H1 (cell line): ENCODE data around the gene ISG20L2. TPM values are rescaled to one million over a fixed set of nuclear protein-coding genes. Genes with fewer than 3 reads are reported as not detected.

Experiments used
- KDM4A ChIP-seq: IDR thresholded peaks from one replicate; pipeline ENCODE4 v1.7.1; 2012; ENCODE audit warnings: low read depth, mild to moderate bottlenecking, moderate library complexity, low read length, inconsistent platforms; ENCODE audit not compliant: severe bottlenecking
- TBP ChIP-seq: IDR thresholded peaks from 2 replicates; pipeline ENCODE4 v1.6.1; 2011; ENCODE audit warnings: low read depth, low read length, improper control_type of control experiment
- TCF12 ChIP-seq: IDR thresholded peaks from 2 replicates; pipeline ENCODE4 v1.6.1; 2011; ENCODE audit warnings: low read depth, mild to moderate bottlenecking, low read length
- polyA plus RNA-seq, 7 experiments: library from polyadenylated mRNA; depleted of rRNA in 3 of 7; stranded (reverse) in 5 of 7; unstranded in 2 of 7; fragments of >200 nt in 5 of 7; fragments of 200-250 nt in 2 of 7; gene quantifications; 1 replicate in 5 of 7; 2 replicates in 1 of 7; 4 replicates in 1 of 7; pipeline versions ENCODE4 v1.2.1 to v1.2.3, GENCODE V29; 2011 to 2013; ENCODE audit warnings: missing spikeins in 2 of 7, mixed read lengths in 2 of 7
- total RNA-seq: library from RNA; stranded (reverse); fragmentation: NEBNext Ultra II Directional; extraction: Animal tissue kit (Norgen Biotek cat#: 25700); gene quantifications from 2 replicates; pipeline ENCODE4 v1.2.1, GENCODE V29; 2021
- TF ChIP-seq, protein P1 (sequence below): IDR thresholded peaks from 2 replicates; pipeline ENCODE4 v1.6.1; 2012; ENCODE audit warnings: inconsistent platforms

Gene ISG20L2
- total and polyA plus RNA-seq, 2 of the 8 experiments (the other 6 are each of a cell fraction or from before 2014, with no cell fraction given), result 47.5 to 53.0 TPM

DNA sequence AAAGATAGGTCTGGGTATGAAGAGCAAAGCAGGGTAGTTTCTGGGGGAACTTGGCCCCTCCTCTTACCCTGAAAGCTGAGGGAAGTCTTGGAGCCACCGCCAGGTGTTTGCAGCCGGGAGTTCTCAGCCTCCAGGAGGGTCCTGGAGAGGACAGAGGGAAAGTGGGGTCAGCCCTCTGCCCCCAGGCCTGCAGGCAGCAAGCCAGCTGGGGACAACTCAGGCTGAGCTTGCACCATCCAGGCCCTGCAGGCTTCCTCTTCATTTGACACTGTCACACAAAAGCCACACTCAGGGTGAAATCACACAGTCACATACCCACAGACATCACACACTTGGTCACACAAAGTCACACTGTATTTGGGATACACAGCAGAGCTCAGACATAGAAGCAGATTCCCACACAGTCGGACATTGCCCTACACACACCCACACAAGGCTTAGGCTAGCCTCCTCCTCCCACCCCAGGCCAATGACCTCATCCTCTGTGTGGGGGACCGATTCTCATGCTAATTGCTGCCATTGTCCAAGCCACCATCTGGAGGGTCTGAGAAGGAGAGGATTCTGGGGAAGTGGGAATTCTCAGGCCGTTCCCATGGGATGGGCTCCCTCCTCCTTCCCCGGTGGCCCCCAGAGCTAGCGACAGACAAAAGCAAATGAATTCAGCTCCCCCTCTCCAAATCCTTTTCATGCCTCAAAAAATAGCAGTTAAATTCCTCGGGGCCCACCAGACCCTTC, 55.0 kb downstream of the ISG20L2 start (continued):
- TF ChIP-seq, protein P1, sequence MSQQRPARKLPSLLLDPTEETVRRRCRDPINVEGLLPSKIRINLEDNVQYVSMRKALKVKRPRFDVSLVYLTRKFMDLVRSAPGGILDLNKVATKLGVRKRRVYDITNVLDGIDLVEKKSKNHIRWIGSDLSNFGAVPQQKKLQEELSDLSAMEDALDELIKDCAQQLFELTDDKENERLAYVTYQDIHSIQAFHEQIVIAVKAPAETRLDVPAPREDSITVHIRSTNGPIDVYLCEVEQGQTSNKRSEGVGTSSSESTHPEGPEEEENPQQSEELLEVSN, result 0 out of 2 replicates have a peak, but pooled peaks have one; percentile 35
- no peak; the same call in 1 of the 2 replicates for TF ChIP-seq TBP
- TF ChIP-seq KDM4A, result no peak
- TF ChIP-seq TCF12, result peak; percentile 95

Other genes starting within 250 kb of the ISG20L2 start
- gene MEF2D, start 228.0 kb downstream of the ISG20L2 start, total RNA-seq, result 17.3 and 19.5 TPM in 2 replicates
- gene MEF2D, start 228.0 kb downstream of the ISG20L2 start, polyA plus RNA-seq (2011; rRNA removed), result 20.3 and 44.4 TPM in 2 replicates
- 20.9 and 22.3 TPM in 2 replicates for gene IQGAP3, start 156.2 kb downstream of the ISG20L2 start, total RNA-seq
- gene IQGAP3, start 156.2 kb downstream of the ISG20L2 start, polyA plus RNA-seq (2011; rRNA removed), result 14.6 and 18.2 TPM in 2 replicates
- gene TTC24, start 149.0 kb downstream of the ISG20L2 start, total RNA-seq, result not detected in 2 replicates
- 0.08 TPM in 1 of 2 replicates, not detected in the other for gene TTC24, start 149.0 kb downstream of the ISG20L2 start, polyA plus RNA-seq (2011; rRNA removed)
- gene NAXE, start 137.0 kb downstream of the ISG20L2 start, total RNA-seq, result 73.1 and 75.4 TPM in 2 replicates
- 74.3 and 99.5 TPM in 2 replicates for gene NAXE, start 137.0 kb downstream of the ISG20L2 start, polyA plus RNA-seq (2011; rRNA removed)
- 47.9 and 48.5 TPM in 2 replicates for gene GPATCH4, start 127.3 kb downstream of the ISG20L2 start, total RNA-seq
- 19.3 and 20.5 TPM in 2 replicates for gene GPATCH4, start 127.3 kb downstream of the ISG20L2 start, polyA plus RNA-seq (2011; rRNA removed)
- gene HAPLN2, start 109.4 kb downstream of the ISG20L2 start, total RNA-seq, result 0.19 TPM in 1 of 2 replicates, not detected in the other
- gene HAPLN2, start 109.4 kb downstream of the ISG20L2 start, polyA plus RNA-seq (2011; rRNA removed), result 0.51 and 1.2 TPM in 2 replicates
- 3.8 and 4.5 TPM in 2 replicates for gene BCAN, start 86.6 kb downstream of the ISG20L2 start, total RNA-seq
- 17.1 and 24.0 TPM in 2 replicates for gene BCAN, start 86.6 kb downstream of the ISG20L2 start, polyA plus RNA-seq (2011; rRNA removed)
- gene NES, start 51.4 kb downstream of the ISG20L2 start, total RNA-seq, result 135 and 138 TPM in 2 replicates
- 13.3 and 20.3 TPM in 2 replicates for gene NES, start 51.4 kb downstream of the ISG20L2 start, polyA plus RNA-seq (2011; rRNA removed)
- 119 TPM in 2 replicates for gene CRABP2, start 23.2 kb downstream of the ISG20L2 start, total RNA-seq
- gene CRABP2, start 23.2 kb downstream of the ISG20L2 start, polyA plus RNA-seq (2011; rRNA removed), result 69.2 and 130 TPM in 2 replicates
- 28.4 and 31.8 TPM in 2 replicates for gene METTL25B, start 297 bp downstream of the ISG20L2 start, total RNA-seq
- gene METTL25B, start 297 bp downstream of the ISG20L2 start, polyA plus RNA-seq (2011; rRNA removed), result 30.1 and 43.1 TPM in 2 replicates
- 34.4 and 35.2 TPM in 2 replicates for gene MRPL24, start 12.3 kb upstream of the ISG20L2 start, total RNA-seq
- gene MRPL24, start 12.3 kb upstream of the ISG20L2 start, polyA plus RNA-seq (2011; rRNA removed), result 23.4 and 29.7 TPM in 2 replicates
- 391 and 395 TPM in 2 replicates for gene HDGF, start 22.9 kb upstream of the ISG20L2 start, total RNA-seq
- 132 and 145 TPM in 2 replicates for gene HDGF, start 22.9 kb upstream of the ISG20L2 start, polyA plus RNA-seq (2011; rRNA removed)
- gene PRCC, start 38.8 kb upstream of the ISG20L2 start, total RNA-seq, result 102 and 115 TPM in 2 replicates
- 84.1 and 95.2 TPM in 2 replicates for gene PRCC, start 38.8 kb upstream of the ISG20L2 start, polyA plus RNA-seq (2011; rRNA removed)
- gene SH2D2A, start 88.1 kb upstream of the ISG20L2 start, total RNA-seq, result 3.3 and 4.5 TPM in 2 replicates
- 7.9 and 13.7 TPM in 2 replicates for gene SH2D2A, start 88.1 kb upstream of the ISG20L2 start, polyA plus RNA-seq (2011; rRNA removed)
- not detected in 2 replicates for gene INSRR, start 130.4 kb upstream of the ISG20L2 start, total RNA-seq
- gene INSRR, start 130.4 kb upstream of the ISG20L2 start, polyA plus RNA-seq (2011; rRNA removed), result 0.02 TPM in 2 replicates
- gene NTRK1, start 132.1 kb upstream of the ISG20L2 start, total RNA-seq, result 0.24 and 0.27 TPM in 2 replicates
- gene NTRK1, start 132.1 kb upstream of the ISG20L2 start, polyA plus RNA-seq (2011; rRNA removed), result 0.12 and 0.13 TPM in 2 replicates
- gene PEAR1, start 165.0 kb upstream of the ISG20L2 start, total RNA-seq, result 0.71 and 0.82 TPM in 2 replicates
- gene PEAR1, start 165.0 kb upstream of the ISG20L2 start, polyA plus RNA-seq (2011; rRNA removed), result 0.63 and 0.77 TPM in 2 replicates
- not detected in 2 replicates for gene LRRC71, start 191.9 kb upstream of the ISG20L2 start, total RNA-seq
- 0.05 and 0.16 TPM in 2 replicates for gene LRRC71, start 191.9 kb upstream of the ISG20L2 start, polyA plus RNA-seq (2011; rRNA removed)